Colonic mucosa (tissue), 4 donors: ENCODE results near the gene SPATS1. TPM values are rescaled to one million over a fixed set of nuclear protein-coding genes. Genes with fewer than 3 reads are reported as not detected.

Experiments used
- DNase-seq: peaks from one replicate; pipeline ENCODE4 v3.0.0-alpha.2; 2020
- H3K27ac ChIP-seq: fragments of 200-600 bp; one replicate; pipeline ENCODE4 v1.8.0; 2021
- H3K27me3 ChIP-seq: fragments of 200-600 bp; one replicate; pipeline ENCODE4 v1.8.0; 2021
- H3K36me3 ChIP-seq: fragments of 200-600 bp; one replicate; pipeline ENCODE4 v1.8.0; 2021
- H3K4me1 ChIP-seq: fragments of 200-600 bp; one replicate; pipeline ENCODE4 v1.8.0; 2021; ENCODE audit warnings: mild to moderate bottlenecking
- H3K4me3 ChIP-seq: fragments of 200-600 bp; one replicate; pipeline ENCODE4 v1.8.0; 2021
- H3K9ac ChIP-seq, 2 donors: one replicate each; pipeline ENCODE4 v1.7.0; 2013; ENCODE audit warnings: control low read depth in 2 of 2, low read depth in 2 of 2, low read length in 2 of 2
- H3K9me3 ChIP-seq: fragments of 200-600 bp; one replicate; pipeline ENCODE4 v1.8.0; 2021
- CTCF ChIP-seq: fragments of 200-600 bp; IDR thresholded peaks from one replicate; pipeline ENCODE4 v1.8.0; 2022; ENCODE audit warnings: antibody characterized with exemption, mild to moderate bottlenecking
- intact Hi-C: fragments of 100-400 bp; cut with DNase I; formaldehyde crosslinking; loops from one replicate; pipeline ENCODE4 v1.14.1; 2022
- total RNA-seq, 2 donors: library from RNA; stranded (reverse); fragmentation: NEBNext Ultra II Directional in 1 of 2; extraction: Animal tissue kit (Norgen Biotek cat#: 25700) in 1 of 2; gene quantifications; one replicate each; pipeline ENCODE4 v1.2.1, GENCODE V29; 2021
- donor health status: healthy.
- donor health status: DM: no; HTN: no; CAD: no.
- donor health status: DM: no; HTN: no; CAD: no.

SPATS1 gene
- total RNA-seq: not detected

DNA sequence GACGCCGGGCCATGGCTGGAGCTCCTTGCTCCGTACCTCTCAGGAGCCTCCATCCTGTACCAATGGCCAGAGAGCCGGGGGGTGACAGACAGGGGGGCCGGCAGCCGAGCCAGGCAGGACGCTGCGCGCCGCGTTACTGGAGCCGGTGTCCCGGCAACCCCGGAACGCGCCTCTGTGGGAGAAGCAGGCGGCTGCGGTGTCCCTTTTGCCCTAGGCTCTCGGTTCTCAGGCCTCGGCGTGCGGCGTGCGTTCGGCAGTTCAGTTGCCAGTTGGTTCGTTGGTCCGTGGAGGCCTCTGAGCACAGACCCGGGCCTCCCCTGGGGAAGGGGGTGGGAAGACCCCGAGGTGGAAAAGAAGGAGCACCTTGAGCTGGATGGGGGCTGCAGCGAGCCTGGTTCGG, at the start of gene SPATS1:
SPATS1 (plus strand) TSS at position 162 of the 400 bp plus-strand sequence. CDS start 446 bp downstream, outside the sequence.
- TF ChIP-seq CTCF: no peak
- intact Hi-C loops: no loop called here
- Histone ChIP-seq H3K4me3 (no peak within 1 kb of the TSS), H3K27ac (no peak within 1 kb of the TSS), H3K27me3 (peaks cover 9% of the 10 kb centered on the region), H3K9ac (peak within 1 kb of the TSS in 1 of 2 donors; percentile 19), H3K9me3 (no peaks in the 10 kb centered on the region), H3K36me3 (no peaks in the 10 kb centered on the region), H3K4me1 (no peaks in the 10 kb centered on the region)
- DNase-seq: no peak

GRCh38 chr6:44292661-44293365, 49.6 kb upstream of the SPATS1 start:
- no peak for DNase-seq
- intact Hi-C loops: no loop called here
- no peaks in the 10 kb centered on the region for H3K36me3 ChIP-seq
- no peak overlapping the region for H3K27ac ChIP-seq
- no peak overlapping the region for H3K4me3 ChIP-seq
- H3K27me3 ChIP-seq: peaks cover 33% of the 10 kb centered on the region
- TF ChIP-seq CTCF: no peak
- peaks cover 9% of the 10 kb centered on the region for H3K4me1 ChIP-seq
- no peak overlapping the region for H3K9ac ChIP-seq
- H3K9me3 ChIP-seq: no peaks in the 10 kb centered on the region

DNA sequence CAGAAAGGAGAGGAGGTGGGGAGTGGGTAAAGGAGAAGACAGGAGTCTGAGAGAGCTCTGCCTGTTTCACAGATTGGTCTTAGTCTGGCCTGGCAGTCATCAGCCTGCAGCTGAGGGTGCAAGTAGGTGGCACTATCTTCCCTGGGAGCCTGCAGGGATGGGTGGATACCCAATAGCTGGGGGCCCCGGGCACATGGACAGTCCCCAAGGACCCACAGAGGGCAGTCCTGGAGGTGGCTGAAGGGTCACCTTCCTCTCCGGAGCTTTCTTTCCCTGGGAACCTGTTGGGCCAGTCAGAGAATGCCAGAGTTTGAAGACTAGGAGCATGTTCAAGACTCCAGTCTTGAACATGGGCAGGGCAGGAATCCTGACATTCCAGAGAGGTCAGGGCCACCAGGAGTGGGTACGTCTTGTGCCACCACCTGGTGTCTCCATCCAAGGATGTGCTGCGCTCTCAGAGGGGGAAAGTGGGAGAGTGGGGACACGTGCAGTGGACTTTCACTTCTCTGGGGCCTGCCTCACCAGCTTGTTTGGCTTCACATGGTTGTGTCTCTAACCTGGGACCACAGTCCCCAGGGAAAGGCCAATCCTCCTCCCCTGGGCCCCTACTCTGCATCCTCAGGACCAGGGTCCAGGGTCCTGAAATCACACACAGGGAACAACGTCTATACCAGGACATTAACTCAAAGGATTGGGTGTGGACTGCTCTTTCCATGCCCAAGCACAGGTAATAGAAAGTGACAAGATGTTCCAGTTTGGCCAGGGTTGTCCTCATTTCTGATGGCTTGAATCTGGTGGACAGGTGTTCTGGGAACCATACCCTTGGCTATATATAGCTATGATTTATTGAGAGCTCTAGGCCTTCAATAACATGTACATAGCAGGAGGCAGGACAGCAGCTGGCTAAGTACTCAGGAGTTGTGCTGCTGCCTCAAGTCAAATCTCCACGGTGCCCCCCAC, 47.3 kb upstream of the SPATS1 start:
- Histone ChIP-seq H3K27me3 (peaks cover 32% of the 10 kb centered on the region), H3K27ac (no peak overlapping the region), H3K4me1 (peaks cover 11% of the 10 kb centered on the region), H3K36me3 (no peaks in the 10 kb centered on the region), H3K9me3 (no peaks in the 10 kb centered on the region), H3K9ac (no peak overlapping the region), H3K4me3 (no peak overlapping the region)
- intact Hi-C loops: no loop called here
- no peak for DNase-seq
- TF ChIP-seq CTCF: no peak

- no peaks in the 10 kb centered on the region for H3K36me3 ChIP-seq
- no peak for TF ChIP-seq CTCF
- peaks cover 11% of the 10 kb centered on the region for H3K4me1 ChIP-seq
- no peak overlapping the region for H3K27ac ChIP-seq
- no peaks in the 10 kb centered on the region for H3K9me3 ChIP-seq
- intact Hi-C loops: no loop called here
- H3K27me3 ChIP-seq: peaks cover 32% of the 10 kb centered on the region
- H3K4me3 ChIP-seq: peak overlapping the region; percentile 40
- DNase-seq: peak; percentile 32
- peak overlapping the region in 1 of 2 donors; percentile 24 for H3K9ac ChIP-seq
These were observed 45.1 kb upstream of the SPATS1 start for GRCh38 chr6:44297063-44298038.
